ENCODE data around the gene RREB1. TPM values are rescaled to one million over a fixed set of nuclear protein-coding genes. Genes with fewer than 3 reads are reported as not detected.

Gene RREB1
- total and polyA plus RNA-seq, 2 of the 4 experiments (the other 2 are of a cell fraction) = 8.4 to 14.5 TPM

GRCh38 chr6:7285416-7285815 is 177.7 kb downstream of the RREB1 start:
- BruUV-seq (replicated peaks) = no TSS peak
- H4K91ac ChIP-seq (ENCODE audit: insufficient read depth, low read depth, low read length) = no peak overlapping the region

More at GRCh38 chr6:7285416-7285815, 177.7 kb downstream of the RREB1 start:
- Histone ChIP-seq H3K27ac (ENCODE audit: insufficient read depth, low read length) (no peak overlapping the region), H3K36me3 (ENCODE audit: control insufficient read depth, insufficient read depth, low read length) (peaks cover 19% of the 10 kb centered on the region), H2AK9ac (replicated peaks; ENCODE audit: low read depth, low read length, poor library complexity) (no peak overlapping the region), H3K18ac (ENCODE audit: low read depth, low read length) (no peak overlapping the region), H3K4me1 (ENCODE audit: control insufficient read depth, insufficient read depth, low read length) (no peaks in the 10 kb centered on the region), H3K56ac (ENCODE audit: extremely low read depth, insufficient read depth, low read length) (no peak overlapping the region), H3K23ac (ENCODE audit: low read depth, low read length) (no peak overlapping the region), H3K9me3 (ENCODE audit: control insufficient read depth, insufficient read depth, low read length) (no peaks in the 10 kb centered on the region), H3K9ac (ENCODE audit: low read depth, low read length) (no peak overlapping the region), H4K20me1 (ENCODE audit: insufficient read depth, low read length) (no peaks in the 10 kb centered on the region), H3K4me3 (ENCODE audit: insufficient read depth, low read depth, low read length) (no peak overlapping the region), H4K5ac (ENCODE audit: low read depth, low read length) (no peak overlapping the region), H2BK15ac (ENCODE audit: low read depth, low read length) (no peak overlapping the region), H2AK5ac (ENCODE audit: low read depth, low read length) (no peak overlapping the region), H3K79me1 (ENCODE audit: low read depth in 1 of 2, low read length in 2 of 2) (peaks cover 0 to 4% of the 10 kb centered on the region in 2 experiments; a peak in 3 of 4 replicates), H3K27me3 (ENCODE audit: control insufficient read depth, insufficient read depth, low read length) (no peaks in the 10 kb centered on the region), H4K8ac (ENCODE audit: low read depth in 2 of 2, low read length in 2 of 2) (no peak overlapping the region), H2BK5ac (ENCODE audit: low read depth, low read length, poor library complexity, severe bottlenecking) (no peak overlapping the region), H3K4me2 (ENCODE audit: low read depth, low read length) (no peak overlapping the region), H2BK20ac (ENCODE audit: low read depth, low read length) (no peak overlapping the region), H3K14ac (replicated peaks; ENCODE audit: low read depth, low read length) (no peak overlapping the region), H3K4ac (ENCODE audit: low read depth, low read length) (no peak overlapping the region), H2AFZ (replicated peaks; ENCODE audit: low read length, poor library complexity) (no peak overlapping the region), H3K9me1 (ENCODE audit: insufficient read depth, low read length) (no peaks in the 10 kb centered on the region), H2BK120ac (ENCODE audit: low read depth, low read length) (no peak overlapping the region)
- TF ChIP-seq NFE2L2 (IDR thresholded peaks at IDR 0.05; ENCODE audit: low read depth, low read length) = no peak
- TF ChIP-seq, protein P1, sequence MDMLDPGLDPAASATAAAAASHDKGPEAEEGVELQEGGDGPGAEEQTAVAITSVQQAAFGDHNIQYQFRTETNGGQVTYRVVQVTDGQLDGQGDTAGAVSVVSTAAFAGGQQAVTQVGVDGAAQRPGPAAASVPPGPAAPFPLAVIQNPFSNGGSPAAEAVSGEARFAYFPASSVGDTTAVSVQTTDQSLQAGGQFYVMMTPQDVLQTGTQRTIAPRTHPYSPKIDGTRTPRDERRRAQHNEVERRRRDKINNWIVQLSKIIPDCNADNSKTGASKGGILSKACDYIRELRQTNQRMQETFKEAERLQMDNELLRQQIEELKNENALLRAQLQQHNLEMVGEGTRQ (IDR thresholded peaks at IDR 0.05; ENCODE audit: low read depth, low read length) = no peak
- no peak for ATAC-seq (ENCODE audit: low read depth)
- dilution Hi-C loops (cut with HindIII; ENCODE audit: low sequenced_read_pairs, unreplicated experiment) = no loop called here
- in situ Hi-C loops (cut with MboI; ENCODE audit: low sequenced_read_pairs) = loop anchor here (10.0 to 25.0 kb wide), 2 partner anchors 119 to 777 kb away; partner anchors contain the start of gene BLOC1S5
- POLR2A ChIA-PET (ENCODE audit: unreplicated experiment) = no interaction called here
- intact Hi-C loops (cut with micrococcal nuclease) = no loop called here
- CTCF ChIA-PET = no interaction called here
- WGBS, 2 experiments (ENCODE audit: extremely low coverage in 2 of 2, insufficient read length in 1 of 2) = no CpG with 5 or more reads among the region's 6 CpGs
- no peak for DNase-seq
